ENCODE data around the gene C1orf122.

C1orf122 gene

DNA sequence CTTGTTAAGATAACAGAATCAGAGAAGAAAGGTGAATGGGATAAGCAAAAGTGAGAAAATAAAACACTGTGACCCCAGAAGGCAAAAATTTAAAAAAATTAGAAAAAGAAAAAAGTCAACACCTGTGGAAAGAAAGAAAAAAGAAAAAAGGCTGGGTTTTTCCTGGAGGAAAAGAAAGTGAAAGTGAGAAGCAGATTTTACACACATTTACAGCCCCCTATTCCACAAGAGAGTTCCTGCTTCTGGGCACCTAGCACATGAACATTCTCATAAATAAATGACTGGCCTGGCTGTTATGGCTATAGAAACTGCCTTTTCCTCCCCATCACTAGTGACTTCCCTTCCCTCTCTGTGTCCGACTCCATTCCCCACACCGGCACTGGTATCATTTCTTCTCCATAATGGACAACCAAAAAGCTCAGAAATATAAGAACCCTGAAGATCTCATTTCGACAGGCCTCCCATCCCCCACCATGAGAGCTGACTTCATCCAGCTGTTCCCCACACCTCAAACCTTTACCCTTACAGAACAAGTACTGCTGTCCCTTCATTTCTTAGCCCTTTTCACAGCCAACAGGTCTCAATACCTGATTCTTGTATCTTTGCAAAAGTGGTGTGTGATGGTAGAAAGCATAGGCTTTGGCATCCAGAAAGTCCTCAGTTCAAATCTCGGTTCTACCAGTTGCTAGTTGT, 39.2 kb downstream of the C1orf122 start:
- no peak for DNase-seq

DNA sequence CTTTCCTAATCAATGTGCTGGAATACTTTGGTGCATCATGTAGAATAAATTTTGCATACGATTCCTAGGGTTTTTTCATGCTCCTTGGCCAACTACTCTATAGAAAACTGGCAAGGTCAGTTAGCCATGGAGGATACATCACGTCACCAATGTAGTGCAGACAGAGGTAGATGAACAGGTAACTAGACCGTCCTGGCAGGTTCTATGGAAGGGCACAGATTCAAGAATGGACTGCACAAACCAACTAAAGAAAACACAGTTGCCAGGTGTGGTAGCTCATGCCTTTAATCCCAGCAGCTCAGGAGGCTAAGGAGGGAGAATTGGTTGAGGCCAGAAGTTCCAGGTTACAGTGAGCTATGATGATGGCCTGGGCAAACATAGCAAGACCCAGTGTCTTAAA, 41.9 kb downstream of the C1orf122 start:
- no peak for DNase-seq

DNA sequence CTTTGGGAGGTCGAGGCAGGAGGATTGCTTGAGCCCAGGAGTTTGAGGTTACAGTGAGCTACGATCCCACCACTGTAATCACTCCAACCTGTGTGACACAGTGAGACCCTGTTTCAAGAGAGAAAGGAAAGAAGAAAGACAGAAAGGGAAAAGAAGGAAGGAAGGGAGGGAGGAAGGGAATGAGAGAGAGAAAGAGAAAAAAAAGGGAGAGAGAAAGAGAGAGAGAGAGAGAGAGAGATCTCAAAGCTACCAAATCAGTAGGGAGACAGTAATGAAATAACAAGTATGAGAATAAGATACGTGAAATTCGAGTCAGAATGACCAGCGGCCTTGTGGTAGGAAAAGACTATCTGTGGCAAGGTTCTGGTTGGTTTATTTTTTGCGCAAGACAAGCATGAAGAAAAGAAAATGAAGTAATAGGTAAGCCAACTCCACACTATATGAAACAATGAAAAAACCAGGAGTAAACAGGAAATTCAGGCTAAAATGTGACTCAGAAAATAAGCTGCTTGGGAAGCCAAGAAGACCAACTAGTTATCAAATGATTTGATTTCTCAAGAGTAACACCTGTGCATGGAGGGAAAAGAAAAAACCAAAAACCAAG, 42.9 kb downstream of the C1orf122 start:
- DNase-seq: no peak

DNA sequence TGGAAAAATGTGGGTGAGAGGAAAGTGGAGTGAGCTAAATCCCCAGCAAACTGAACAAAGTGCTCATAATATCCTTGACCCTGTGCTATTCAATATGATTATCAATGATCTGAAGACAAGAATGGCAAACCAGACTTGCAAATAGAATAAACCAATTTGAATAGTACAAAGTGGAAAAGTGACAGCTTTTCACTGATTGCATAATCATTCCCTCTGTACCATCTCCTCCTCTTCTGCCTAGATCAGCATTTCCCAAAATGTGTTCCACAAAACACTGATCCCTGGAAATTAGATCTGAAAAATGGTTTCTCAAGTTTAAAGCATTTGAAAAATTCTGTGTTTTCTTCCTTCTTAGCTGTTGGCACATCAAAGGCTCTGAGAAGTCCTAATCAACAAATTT, 43.7 kb downstream of the C1orf122 start:
- DNase-seq: no peak

DNA sequence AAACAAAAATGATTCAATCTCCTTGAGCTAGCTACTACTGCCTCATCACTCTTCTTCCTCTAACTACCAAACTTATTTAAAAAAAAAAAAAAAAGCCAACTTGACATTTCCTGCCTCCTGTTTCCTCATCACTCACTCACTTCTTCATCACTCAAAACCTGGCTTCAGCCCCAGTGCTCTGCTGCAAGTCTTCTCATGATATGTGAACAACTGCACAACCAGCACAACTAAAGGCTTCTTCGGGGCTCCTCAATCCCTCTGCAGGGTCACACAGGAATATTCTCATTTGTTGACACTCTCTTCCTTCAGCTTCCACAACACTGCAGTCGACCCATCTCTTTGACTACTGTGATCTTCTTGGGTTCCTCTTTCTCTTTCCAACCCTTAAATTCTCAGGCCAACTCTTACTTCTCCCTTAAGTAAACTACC, 44.2 kb downstream of the C1orf122 start:
- DNase-seq: no peak

DNA sequence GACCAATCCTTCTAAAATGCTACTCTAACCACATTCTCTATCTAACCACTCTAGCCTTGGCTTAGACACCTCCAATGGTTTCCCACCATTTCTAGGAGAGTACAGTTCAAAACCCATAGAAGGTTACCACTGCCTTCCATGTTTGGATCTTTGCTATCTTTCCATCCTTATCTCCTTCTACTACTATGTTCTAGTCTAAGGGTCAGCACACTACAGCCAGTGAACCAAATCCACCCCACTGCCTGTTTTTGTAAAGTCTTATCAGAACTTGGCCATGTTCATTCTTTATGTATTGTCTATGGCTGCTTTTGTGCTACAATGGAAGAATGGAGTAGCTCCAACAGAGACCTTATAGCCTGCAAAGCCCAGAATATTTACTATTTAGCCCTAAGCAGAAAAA, 45.6 kb downstream of the C1orf122 start:
- no peak for DNase-seq

DNA sequence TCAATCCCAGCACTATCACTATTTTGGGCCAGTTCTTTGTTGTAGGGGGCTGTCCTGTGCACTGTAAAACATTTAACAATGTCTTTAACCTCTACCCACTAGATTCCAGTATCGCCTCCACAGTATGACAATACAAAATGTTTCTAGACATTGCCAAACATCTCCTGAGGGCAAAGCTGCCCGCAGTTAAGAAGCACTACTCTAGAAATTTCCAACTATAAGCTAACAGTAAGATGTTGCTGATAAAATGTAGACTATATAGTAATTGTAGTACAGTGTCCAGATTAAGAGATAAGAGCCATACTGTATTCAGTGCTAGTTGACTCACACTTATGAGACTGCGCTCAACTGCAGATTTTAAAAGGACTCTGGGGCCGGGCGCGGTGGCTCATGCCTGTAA, 46.8 kb downstream of the C1orf122 start:
- no peak for DNase-seq
